GM18951 (cell line): Measurements from ENCODE around the gene KCNG2.

Experiments used
- POLR2A ChIP-seq: IDR thresholded peaks from 4 replicates; pipeline ENCODE4 v1.6.1; 2011; ENCODE audit warnings: mild to moderate bottlenecking; ENCODE audit not compliant: insufficient read length, insufficient read depth; ENCODE audit errors: extremely low read depth
- in situ Hi-C: fragments of 300-500 bp; cut with MboI; formaldehyde crosslinking; loops from one replicate; pipeline ENCODE4 v1.12.0; 2022; ENCODE audit warnings: low sequenced_read_pairs, mixed read lengths, inconsistent platforms; ENCODE audit not compliant: unreplicated experiment

The KCNG2 gene

DNA sequence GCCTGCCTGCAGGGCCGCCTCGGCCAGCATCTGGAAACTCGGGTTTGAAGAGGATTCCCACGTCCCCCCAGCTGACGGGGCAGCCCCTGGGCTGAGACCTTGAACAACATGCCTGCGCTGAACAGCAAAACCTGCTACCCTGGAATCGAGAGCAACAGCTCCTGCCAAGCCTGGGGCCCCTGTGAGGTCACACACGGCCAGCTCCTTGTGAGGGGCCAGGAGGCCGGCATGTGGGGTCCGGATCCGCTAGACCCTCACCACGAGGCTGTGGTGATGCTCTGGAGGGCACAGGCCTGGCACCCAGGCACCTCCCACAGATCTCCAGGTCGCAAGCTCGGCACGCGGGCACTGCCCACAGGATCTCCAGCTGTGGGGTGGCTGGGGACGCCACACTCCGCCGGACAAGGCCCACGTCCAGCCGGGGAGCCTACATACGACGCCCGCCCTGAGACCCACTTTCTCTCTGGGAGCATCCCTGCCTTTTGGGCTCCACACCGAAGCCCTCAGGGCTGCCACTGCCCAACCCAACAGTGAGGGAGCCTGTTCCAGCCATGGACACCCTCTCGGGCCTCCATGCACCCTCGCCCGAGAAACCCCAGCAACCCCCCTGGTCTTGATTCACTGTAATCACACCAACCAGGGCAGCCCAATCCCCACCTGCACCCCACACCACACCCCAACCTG lies 119.6 kb downstream of the KCNG2 start:
- TF ChIP-seq POLR2A: no peak
- in situ Hi-C loops: no loop called here

DNA sequence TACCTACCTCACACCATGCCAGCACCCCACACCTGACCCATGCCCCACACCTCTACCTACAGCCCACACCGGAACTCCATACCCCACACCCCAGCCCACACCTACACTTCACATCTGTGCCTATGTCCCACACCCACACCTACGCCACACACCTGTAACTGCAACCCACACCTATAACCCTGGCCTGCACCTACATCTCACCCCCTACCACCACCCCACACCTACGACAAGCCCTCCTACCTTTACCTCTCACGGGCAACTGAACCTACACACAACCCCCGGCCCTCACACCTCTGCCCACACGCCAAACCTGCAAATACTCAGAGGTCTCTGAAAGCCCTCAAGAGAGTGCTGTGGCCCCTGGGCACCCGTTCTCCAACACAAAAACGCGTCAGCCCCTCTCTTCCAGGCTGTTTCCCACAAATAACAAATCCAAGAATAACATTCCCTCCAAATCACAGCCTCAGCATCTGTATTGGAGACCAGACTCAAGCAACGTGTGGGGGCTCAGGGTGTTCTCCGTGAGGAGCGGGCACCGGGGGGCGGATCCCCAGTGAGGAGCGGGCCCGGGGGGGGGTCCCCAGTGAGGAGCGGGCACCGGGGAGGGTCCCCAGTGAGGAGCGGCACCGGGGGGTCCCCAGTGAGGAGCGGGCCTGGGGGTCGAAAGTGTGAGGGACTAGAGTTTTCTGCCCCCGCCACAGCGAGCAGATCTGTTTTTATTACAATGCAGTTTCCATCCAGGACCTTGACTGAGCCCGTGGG lies 120.3 kb downstream of the KCNG2 start:
- no peak for TF ChIP-seq POLR2A
- in situ Hi-C loops: no loop called here

DNA sequence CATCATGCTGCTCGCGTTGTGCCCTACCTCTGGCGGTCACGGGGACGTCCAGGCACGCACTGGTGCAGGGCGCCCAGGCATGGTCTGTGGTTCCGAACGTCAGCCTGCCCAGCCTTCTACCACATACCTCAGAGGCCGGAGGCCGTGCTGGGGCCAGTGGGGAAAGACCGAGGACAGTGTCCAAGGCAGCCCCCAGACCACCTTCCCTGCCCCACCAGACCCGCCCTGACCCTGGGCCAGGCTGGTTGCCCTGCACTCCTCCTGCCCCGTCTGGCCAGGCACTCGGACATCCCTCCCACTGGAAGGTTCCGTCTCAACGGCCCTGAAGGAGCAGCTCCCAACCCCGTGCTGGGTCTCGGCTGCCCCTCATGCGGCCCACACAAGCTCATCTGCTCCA lies 120.9 kb downstream of the KCNG2 start:
- in situ Hi-C loops: no loop called here
- no peak for TF ChIP-seq POLR2A

GRCh38 chr18:79919089-79919488 lies 121.4 kb downstream of the KCNG2 start:
- no peak for TF ChIP-seq POLR2A
- in situ Hi-C loops: no loop called here

GRCh38 chr18:79921984-79922965 lies 124.5 kb downstream of the KCNG2 start:
- no peak for TF ChIP-seq POLR2A
- in situ Hi-C loops: no loop called here

DNA sequence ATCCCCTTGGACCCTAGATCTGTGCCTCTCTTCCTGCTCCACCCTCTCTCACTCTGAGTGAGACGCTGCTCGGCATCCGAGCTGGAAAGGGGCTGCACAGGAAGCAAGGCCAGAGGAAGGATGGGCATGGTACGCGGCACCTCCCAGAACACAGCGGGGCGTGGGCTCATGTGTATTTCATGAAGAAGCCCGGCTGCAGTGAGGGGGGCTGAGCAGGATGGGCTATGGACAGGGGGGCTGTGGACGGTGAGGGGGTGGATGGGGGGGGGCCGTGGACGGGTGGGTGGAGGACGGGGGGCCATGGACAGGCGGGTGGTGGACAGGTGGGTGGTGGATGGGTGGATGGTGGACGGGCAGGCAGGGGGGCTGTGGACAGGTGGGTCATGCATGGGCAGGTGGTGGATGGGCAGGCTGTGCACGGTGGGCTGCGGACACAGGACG lies 125.3 kb downstream of the KCNG2 start:
- in situ Hi-C loops: no loop called here
- no peak for TF ChIP-seq POLR2A

DNA sequence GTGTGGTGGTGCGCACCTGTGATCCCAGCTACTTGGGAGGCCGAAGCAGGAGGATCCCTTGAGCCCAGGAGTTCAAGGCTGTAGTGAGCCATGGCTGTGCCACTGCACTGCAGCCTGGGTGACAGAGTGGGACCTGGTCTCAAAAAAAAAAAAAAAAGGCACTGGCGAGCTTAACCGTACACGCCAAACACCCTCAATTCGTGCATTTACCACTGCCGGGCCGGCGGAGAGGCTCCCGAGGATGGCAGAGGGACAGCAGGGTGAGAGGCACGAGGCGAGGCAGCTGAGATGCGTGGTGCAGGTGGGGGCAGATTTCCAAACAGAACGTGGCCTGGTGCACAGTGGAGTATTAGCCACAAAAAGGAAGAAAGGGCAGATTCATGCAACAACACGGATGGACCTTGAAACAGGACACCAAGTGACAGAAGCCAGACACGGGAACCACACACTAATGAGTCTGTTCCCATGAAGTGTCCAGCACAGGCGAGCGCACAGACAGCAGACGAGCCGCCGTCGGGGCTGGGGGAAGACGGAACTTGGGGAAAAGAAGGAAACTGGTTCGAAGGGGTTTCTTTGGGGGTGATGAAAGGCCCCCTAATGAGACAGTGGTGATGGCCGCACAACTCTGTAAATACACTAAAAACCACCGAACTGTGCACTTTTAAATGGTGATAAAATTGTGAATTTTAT lies 126.3 kb downstream of the KCNG2 start:
- in situ Hi-C loops: no loop called here
- TF ChIP-seq POLR2A: no peak

- in situ Hi-C loops: no loop called here
- no peak for TF ChIP-seq POLR2A
Observed at GRCh38 chr18:79924814-79925731, 127.3 kb downstream of the KCNG2 start.

DNA sequence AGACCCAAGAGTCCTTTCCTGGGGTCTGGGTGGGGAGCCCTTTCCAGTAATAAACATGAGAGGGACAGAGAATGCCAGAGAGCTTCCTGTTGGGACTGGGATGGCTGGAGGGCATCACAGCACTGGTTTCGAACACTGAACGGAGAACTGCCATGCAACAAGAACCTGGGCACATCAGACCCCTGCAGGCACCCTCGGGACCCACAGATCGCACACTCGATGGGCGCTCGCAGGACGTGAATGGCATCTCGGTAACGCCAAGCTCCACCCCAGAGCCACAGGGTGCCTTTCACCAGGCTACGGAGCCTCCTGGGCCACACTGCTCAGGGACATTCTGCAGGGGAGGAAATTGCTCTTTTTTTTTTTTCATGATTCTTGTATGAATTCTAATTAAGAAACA lies 128.6 kb downstream of the KCNG2 start:
- in situ Hi-C loops: no loop called here
- TF ChIP-seq POLR2A: no peak

GRCh38 chr18:79926715-79927606 lies 129.2 kb downstream of the KCNG2 start:
- no peak for TF ChIP-seq POLR2A
- in situ Hi-C loops: no loop called here

GRCh38 chr18:79927607-79928562 lies 130.1 kb downstream of the KCNG2 start:
- in situ Hi-C loops: no loop called here
- no peak for TF ChIP-seq POLR2A
